Uterus (tissue), 2 donors: ENCODE results near the gene ADORA2A.

Experiments used
- POLR2A ChIP-seq, 2 donors: fragments of 450-650 bp; IDR thresholded peaks; one replicate each; pipeline ENCODE4 v1.6.1; 2016; ENCODE audit warnings: antibody characterized with exemption in 2 of 2, mild to moderate bottlenecking in 1 of 2, moderate library complexity in 1 of 2
- TF ChIP-seq, protein P1 (sequence below), 4 experiments: fragments of 200-600 bp in 2 of 4; fragments of 450-650 bp in 2 of 4; sonication (generic) in 2 of 4; IDR thresholded peaks; one replicate each; pipeline ENCODE4 v1.5.1; 2016 to 2019; ENCODE audit warnings: antibody characterized with exemption in 4 of 4, mild to moderate bottlenecking in 2 of 4, moderate library complexity in 1 of 4

DNA sequence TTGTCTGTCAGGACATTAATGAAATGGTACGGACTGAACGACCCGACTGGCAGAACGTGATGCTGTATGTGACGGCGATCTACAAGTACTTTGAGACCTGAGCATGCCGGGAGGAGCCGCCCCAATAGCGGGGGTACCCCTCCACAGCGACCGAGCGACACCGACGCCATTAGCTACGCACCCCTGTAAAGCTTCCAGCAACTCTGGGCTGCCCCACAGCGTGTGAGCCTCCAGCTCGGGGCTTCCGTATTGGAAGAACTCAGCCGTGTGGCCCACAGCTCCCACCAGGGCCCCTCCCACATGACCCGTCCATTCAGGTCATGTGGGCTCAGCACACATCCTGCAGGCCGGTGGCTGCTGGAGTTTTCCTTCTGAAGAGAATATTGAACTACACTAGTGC lies 12.9 kb upstream of the ADORA2A start:
- TF ChIP-seq POLR2A (IDR thresholded peaks at IDR 0.05), result no peak
- TF ChIP-seq, protein P1, sequence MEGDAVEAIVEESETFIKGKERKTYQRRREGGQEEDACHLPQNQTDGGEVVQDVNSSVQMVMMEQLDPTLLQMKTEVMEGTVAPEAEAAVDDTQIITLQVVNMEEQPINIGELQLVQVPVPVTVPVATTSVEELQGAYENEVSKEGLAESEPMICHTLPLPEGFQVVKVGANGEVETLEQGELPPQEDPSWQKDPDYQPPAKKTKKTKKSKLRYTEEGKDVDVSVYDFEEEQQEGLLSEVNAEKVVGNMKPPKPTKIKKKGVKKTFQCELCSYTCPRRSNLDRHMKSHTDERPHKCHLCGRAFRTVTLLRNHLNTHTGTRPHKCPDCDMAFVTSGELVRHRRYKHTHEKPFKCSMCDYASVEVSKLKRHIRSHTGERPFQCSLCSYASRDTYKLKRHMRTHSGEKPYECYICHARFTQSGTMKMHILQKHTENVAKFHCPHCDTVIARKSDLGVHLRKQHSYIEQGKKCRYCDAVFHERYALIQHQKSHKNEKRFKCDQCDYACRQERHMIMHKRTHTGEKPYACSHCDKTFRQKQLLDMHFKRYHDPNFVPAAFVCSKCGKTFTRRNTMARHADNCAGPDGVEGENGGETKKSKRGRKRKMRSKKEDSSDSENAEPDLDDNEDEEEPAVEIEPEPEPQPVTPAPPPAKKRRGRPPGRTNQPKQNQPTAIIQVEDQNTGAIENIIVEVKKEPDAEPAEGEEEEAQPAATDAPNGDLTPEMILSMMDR (IDR thresholded peaks at IDR 0.05), result no peak
